ENCODE data around the gene PGBD5.

The PGBD5 gene

DNA sequence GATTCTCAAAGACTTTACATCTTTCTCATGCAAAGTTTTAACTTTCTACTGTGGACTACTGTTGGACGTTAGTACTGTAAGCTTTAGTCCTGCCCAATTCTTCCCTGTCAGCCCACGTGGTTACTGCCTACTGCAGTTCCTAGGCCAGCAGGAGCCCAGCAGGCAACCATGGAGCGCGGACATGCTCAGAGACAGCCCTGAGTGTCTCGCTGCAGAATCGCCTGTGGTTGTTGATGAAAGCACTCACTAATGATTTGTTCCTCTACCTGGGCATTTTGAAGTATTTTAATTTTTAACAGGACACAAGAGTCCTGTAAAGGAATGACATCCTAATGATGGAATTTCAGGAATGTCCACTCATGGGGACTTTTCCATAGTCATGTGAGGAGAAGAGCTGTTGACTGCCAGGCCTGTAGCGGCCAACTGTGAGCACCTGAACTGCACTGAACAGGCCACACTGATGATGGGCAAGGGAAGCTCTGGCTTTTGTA lies 44.1 kb downstream of the PGBD5 start:
- no peak for DNase-seq
- TF ChIP-seq, protein P1, sequence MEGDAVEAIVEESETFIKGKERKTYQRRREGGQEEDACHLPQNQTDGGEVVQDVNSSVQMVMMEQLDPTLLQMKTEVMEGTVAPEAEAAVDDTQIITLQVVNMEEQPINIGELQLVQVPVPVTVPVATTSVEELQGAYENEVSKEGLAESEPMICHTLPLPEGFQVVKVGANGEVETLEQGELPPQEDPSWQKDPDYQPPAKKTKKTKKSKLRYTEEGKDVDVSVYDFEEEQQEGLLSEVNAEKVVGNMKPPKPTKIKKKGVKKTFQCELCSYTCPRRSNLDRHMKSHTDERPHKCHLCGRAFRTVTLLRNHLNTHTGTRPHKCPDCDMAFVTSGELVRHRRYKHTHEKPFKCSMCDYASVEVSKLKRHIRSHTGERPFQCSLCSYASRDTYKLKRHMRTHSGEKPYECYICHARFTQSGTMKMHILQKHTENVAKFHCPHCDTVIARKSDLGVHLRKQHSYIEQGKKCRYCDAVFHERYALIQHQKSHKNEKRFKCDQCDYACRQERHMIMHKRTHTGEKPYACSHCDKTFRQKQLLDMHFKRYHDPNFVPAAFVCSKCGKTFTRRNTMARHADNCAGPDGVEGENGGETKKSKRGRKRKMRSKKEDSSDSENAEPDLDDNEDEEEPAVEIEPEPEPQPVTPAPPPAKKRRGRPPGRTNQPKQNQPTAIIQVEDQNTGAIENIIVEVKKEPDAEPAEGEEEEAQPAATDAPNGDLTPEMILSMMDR (IDR thresholded peaks at IDR 0.05; ENCODE audit: low read depth, low read length, missing control alignments) = no peak

DNA sequence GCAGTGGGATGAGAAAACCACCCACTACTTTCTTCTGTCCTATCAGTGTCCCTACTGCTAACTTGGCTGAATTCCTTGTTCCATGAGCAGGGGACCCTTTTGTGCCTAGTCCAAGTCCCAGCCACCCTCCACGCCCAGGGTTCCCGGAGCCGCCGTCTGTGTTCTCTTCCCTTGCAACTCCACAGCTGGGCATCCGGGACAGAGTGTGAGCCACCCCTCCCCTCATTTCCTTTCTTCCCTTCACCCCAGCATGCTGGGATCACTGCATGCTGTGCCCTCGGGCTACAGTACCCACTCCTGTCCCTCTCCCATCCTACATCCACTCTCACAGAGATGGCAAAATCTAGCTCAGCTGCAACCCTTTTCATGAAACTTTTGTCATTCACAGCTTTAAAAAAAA lies 44.5 kb downstream of the PGBD5 start:
- no peak overlapping the region for H3K27ac ChIP-seq
- DNase-seq = no peak
- no peak overlapping the region for H3K4me3 ChIP-seq (ENCODE audit: low read depth, low read length)
- in situ Hi-C loops (cut with HindIII; ENCODE audit: low pct_ligation_motif_present, low sequenced_read_pairs) = no loop called here
- no peaks in the 10 kb centered on the region for H3K36me3 ChIP-seq (replicated peaks)
- TF ChIP-seq, protein P1 (IDR thresholded peaks at IDR 0.05; ENCODE audit: low read depth, low read length, missing control alignments) = no peak
- H3K27me3 ChIP-seq (replicated peaks) = no peaks in the 10 kb centered on the region

More for the DNA sequence above, 44.1 kb downstream of the PGBD5 start:
- no peaks in the 10 kb centered on the region for H3K27me3 ChIP-seq (replicated peaks)
- H3K27ac ChIP-seq = no peak overlapping the region
- no peak overlapping the region for H3K4me3 ChIP-seq (ENCODE audit: low read depth, low read length)
- H3K36me3 ChIP-seq (replicated peaks) = no peaks in the 10 kb centered on the region
- in situ Hi-C loops (cut with HindIII; ENCODE audit: low pct_ligation_motif_present, low sequenced_read_pairs) = no loop called here

DNA sequence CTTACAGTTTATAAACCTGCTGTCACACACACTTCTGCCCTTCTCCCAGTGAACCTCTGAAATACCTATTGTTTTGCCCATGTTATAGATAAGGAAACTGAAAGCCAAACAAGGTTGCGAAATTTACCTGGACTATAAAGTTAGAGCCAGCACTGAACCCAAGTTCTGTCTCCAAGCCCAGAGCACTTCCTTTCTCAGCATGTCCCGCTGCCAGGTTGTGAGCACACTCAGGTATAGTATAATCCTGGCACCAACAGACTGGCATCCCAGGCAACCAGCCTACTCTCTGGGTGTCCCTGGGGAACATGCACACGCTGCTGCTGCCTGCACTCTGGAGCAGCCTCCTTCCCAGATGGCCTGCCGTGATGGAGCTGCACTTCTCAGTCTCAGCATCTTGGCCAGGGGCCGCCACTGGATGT lies 45.1 kb downstream of the PGBD5 start:
- TF ChIP-seq, protein P1 (IDR thresholded peaks at IDR 0.05; ENCODE audit: low read depth, low read length, missing control alignments) = no peak
- Histone ChIP-seq H3K4me3 (ENCODE audit: low read depth, low read length) (no peak overlapping the region), H3K27me3 (replicated peaks) (no peaks in the 10 kb centered on the region), H3K27ac (no peak overlapping the region), H3K36me3 (replicated peaks) (no peaks in the 10 kb centered on the region)
- no peak for DNase-seq
- in situ Hi-C loops (cut with HindIII; ENCODE audit: low pct_ligation_motif_present, low sequenced_read_pairs) = no loop called here

DNA sequence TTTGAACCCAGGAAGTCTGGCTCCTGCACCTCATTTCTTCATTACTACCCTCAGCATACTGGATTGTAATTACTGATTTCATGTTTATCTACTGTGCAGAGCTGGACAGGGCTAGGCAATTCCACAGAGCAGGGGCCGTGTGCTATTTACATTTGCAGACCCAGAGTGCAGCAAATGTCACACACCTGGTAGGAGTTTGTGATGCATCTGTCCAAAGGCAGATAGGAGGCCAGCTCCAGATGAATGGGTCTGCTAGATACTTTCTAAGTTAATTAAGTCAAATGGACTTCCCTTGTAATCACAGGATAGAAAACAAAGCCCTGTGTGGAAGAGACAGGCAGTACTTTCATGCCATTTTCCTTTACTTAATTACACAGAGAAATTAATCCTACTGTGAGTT lies 46.2 kb downstream of the PGBD5 start:
- Histone ChIP-seq H3K4me3 (ENCODE audit: low read depth, low read length) (no peak overlapping the region), H3K36me3 (replicated peaks) (no peaks in the 10 kb centered on the region), H3K27me3 (replicated peaks) (no peaks in the 10 kb centered on the region), H3K27ac (no peak overlapping the region)
- in situ Hi-C loops (cut with HindIII; ENCODE audit: low pct_ligation_motif_present, low sequenced_read_pairs) = no loop called here
- TF ChIP-seq, protein P1 (IDR thresholded peaks at IDR 0.05; ENCODE audit: low read depth, low read length, missing control alignments) = no peak
- DNase-seq = no peak

DNA sequence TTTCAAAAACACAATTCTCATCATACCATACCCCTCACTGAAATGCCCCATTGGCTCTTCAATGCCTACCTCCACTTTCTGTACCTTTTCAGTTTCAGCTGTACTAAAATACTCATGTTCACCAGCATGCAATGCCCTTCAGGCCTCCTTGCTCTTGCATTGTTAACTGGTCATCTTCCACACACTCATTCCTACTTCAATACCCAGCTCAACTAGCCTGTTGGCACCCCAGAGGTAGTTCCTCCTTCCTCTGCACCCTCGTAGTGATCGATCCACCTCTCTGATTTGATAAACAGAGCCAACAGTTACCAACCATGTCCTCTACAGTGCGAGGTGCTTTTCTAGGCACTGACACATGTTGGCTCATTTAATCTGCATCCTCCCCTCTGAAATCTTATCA lies 46.7 kb downstream of the PGBD5 start:
- TF ChIP-seq, protein P1 (IDR thresholded peaks at IDR 0.05; ENCODE audit: low read depth, low read length, missing control alignments) = no peak

DNA sequence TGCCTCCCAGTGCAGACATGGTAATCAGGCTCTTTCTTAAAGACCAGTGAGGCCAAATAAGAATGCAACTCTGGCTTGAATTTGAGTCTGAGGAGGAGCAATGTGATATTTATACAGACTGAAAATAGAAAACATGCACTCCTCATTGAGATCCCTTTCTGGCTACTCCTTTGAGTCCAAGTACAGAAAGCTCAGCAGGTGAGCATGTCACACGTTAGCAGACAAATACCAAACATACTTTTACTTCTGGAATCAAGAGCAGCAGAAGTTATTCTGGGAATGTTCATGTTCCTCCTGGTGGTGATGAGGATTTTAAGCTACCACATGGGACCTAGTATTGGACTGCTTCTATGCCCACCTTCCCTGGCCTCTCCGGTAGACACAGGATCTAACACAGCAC lies 48.3 kb downstream of the PGBD5 start:
- in situ Hi-C loops (cut with HindIII; ENCODE audit: low pct_ligation_motif_present, low sequenced_read_pairs) = no loop called here
- no peak overlapping the region for H3K4me3 ChIP-seq (ENCODE audit: low read depth, low read length)
- TF ChIP-seq, protein P1 (IDR thresholded peaks at IDR 0.05; ENCODE audit: low read depth, low read length, missing control alignments) = no peak
- no peak overlapping the region for H3K27ac ChIP-seq
- H3K36me3 ChIP-seq (replicated peaks) = no peaks in the 10 kb centered on the region
- DNase-seq = no peak
- H3K27me3 ChIP-seq (replicated peaks) = no peaks in the 10 kb centered on the region

More for the DNA sequence above, 46.7 kb downstream of the PGBD5 start:
- H3K36me3 ChIP-seq (replicated peaks) = no peaks in the 10 kb centered on the region
- in situ Hi-C loops (cut with HindIII; ENCODE audit: low pct_ligation_motif_present, low sequenced_read_pairs) = no loop called here
- DNase-seq = no peak
- H3K4me3 ChIP-seq (ENCODE audit: low read depth, low read length) = no peak overlapping the region
- no peak overlapping the region for H3K27ac ChIP-seq
- H3K27me3 ChIP-seq (replicated peaks) = no peaks in the 10 kb centered on the region

Measured in brain microvascular endothelial cell (primary cell).